Activated naive CD8-positive, alpha-beta T cell (primary cell): Measurements from ENCODE around the gene PATL2.
"Not testable (repeated sequence)": the region's sequence is repeated elsewhere in the genome, so short reads cannot be mapped to it uniquely, and the experiment has no call there.

Source experiments
- H3K27ac Mint-ChIP-seq: one replicate; pipeline ENCODE4 v1.8.0; 2021; ENCODE audit warnings: mixed read lengths
- H3K27me3 Mint-ChIP-seq: one replicate; pipeline ENCODE4 v1.8.0; 2021; ENCODE audit warnings: mixed read lengths
- H3K36me3 Mint-ChIP-seq: one replicate; pipeline ENCODE4 v1.8.0; 2021; ENCODE audit warnings: mixed read lengths
- H3K4me1 Mint-ChIP-seq: one replicate; pipeline ENCODE4 v1.8.0; 2021; ENCODE audit warnings: low read depth, mixed read lengths
- H3K4me3 Mint-ChIP-seq: one replicate; pipeline ENCODE4 v1.8.0; 2021; ENCODE audit warnings: mild to moderate bottlenecking, mixed read lengths
- H3K9me3 Mint-ChIP-seq: one replicate; pipeline ENCODE4 v1.8.0; 2021; ENCODE audit warnings: low read depth, mixed read lengths

The PATL2 gene

GRCh38 chr15:44682809-44683682 is 28.1 kb downstream of the PATL2 start:
- H3K4me3 Mint-ChIP-seq = peak overlapping the region; percentile 64
- peaks cover 87% of the 10 kb centered on the region for H3K4me1 Mint-ChIP-seq
- peak overlapping the region; percentile 77 for H3K27ac Mint-ChIP-seq
- H3K9me3 Mint-ChIP-seq = peaks cover 16% of the 10 kb centered on the region
- peaks cover 31% of the 10 kb centered on the region for H3K36me3 Mint-ChIP-seq
- not testable (repeated sequence) for H3K27me3 Mint-ChIP-seq

GRCh38 chr15:44682211-44682610 is 28.9 kb downstream of the PATL2 start:
- no peaks in the 10 kb centered on the region for H3K27me3 Mint-ChIP-seq
- peaks cover 25% of the 10 kb centered on the region for H3K36me3 Mint-ChIP-seq
- H3K9me3 Mint-ChIP-seq = peaks cover 16% of the 10 kb centered on the region
- H3K4me3 Mint-ChIP-seq = peak overlapping the region; percentile 64
- H3K4me1 Mint-ChIP-seq = peaks cover 88% of the 10 kb centered on the region
- peak overlapping the region; percentile 77 for H3K27ac Mint-ChIP-seq

GRCh38 chr15:44676676-44677075 is 34.4 kb downstream of the PATL2 start:
- no peaks in the 10 kb centered on the region for H3K9me3 Mint-ChIP-seq
- H3K27ac Mint-ChIP-seq = peak overlapping the region; percentile 95
- no peaks in the 10 kb centered on the region for H3K27me3 Mint-ChIP-seq
- H3K4me3 Mint-ChIP-seq = peak overlapping the region; percentile 80
- H3K36me3 Mint-ChIP-seq = peaks cover 10% of the 10 kb centered on the region
- H3K4me1 Mint-ChIP-seq = peaks cover 85% of the 10 kb centered on the region

- peak overlapping the region; percentile 80 for H3K4me3 Mint-ChIP-seq
- no peaks in the 10 kb centered on the region for H3K9me3 Mint-ChIP-seq
- H3K4me1 Mint-ChIP-seq = peaks cover 85% of the 10 kb centered on the region
- H3K36me3 Mint-ChIP-seq = peaks cover 10% of the 10 kb centered on the region
- H3K27me3 Mint-ChIP-seq = no peaks in the 10 kb centered on the region
- H3K27ac Mint-ChIP-seq = peak overlapping the region; percentile 95
Observed at GRCh38 chr15:44675911-44676310, 35.2 kb downstream of the PATL2 start.

- Mint-ChIP-seq H3K36me3 (peaks cover 3% of the 10 kb centered on the region), H3K4me1 (peaks cover 89% of the 10 kb centered on the region), H3K27ac (peak overlapping the region; percentile 61), H3K4me3 (no peak overlapping the region), H3K9me3 (no peaks in the 10 kb centered on the region), H3K27me3 (no peaks in the 10 kb centered on the region)
Observed at GRCh38 chr15:44673639-44674038, 37.5 kb downstream of the PATL2 start.

GRCh38 chr15:44670087-44670950 is 40.8 kb downstream of the PATL2 start:
- H3K27me3 Mint-ChIP-seq = no peaks in the 10 kb centered on the region
- peaks cover 3% of the 10 kb centered on the region for H3K36me3 Mint-ChIP-seq
- peak overlapping the region; percentile 41 for H3K27ac Mint-ChIP-seq
- H3K9me3 Mint-ChIP-seq = no peaks in the 10 kb centered on the region
- no peak overlapping the region for H3K4me3 Mint-ChIP-seq
- peaks cover 89% of the 10 kb centered on the region for H3K4me1 Mint-ChIP-seq

- H3K9me3 Mint-ChIP-seq = no peaks in the 10 kb centered on the region
- no peaks in the 10 kb centered on the region for H3K27me3 Mint-ChIP-seq
- H3K4me1 Mint-ChIP-seq = peaks cover 90% of the 10 kb centered on the region
- peak overlapping the region; percentile 85 for H3K27ac Mint-ChIP-seq
- H3K36me3 Mint-ChIP-seq = peaks cover 3% of the 10 kb centered on the region
- no peak overlapping the region for H3K4me3 Mint-ChIP-seq
Observed at GRCh38 chr15:44668921-44669320, 42.2 kb downstream of the PATL2 start.

- peak overlapping the region; percentile 95 for H3K27ac Mint-ChIP-seq
- H3K27me3 Mint-ChIP-seq = no peaks in the 10 kb centered on the region
- H3K36me3 Mint-ChIP-seq = no peaks in the 10 kb centered on the region
- peaks cover 79% of the 10 kb centered on the region for H3K4me1 Mint-ChIP-seq
- H3K9me3 Mint-ChIP-seq = no peaks in the 10 kb centered on the region
- H3K4me3 Mint-ChIP-seq = peak overlapping the region; percentile 75
Observed at GRCh38 chr15:44667039-44667360, 44.1 kb downstream of the PATL2 start.

- Mint-ChIP-seq H3K9me3 (no peaks in the 10 kb centered on the region), H3K4me1 (peaks cover 78% of the 10 kb centered on the region), H3K4me3 (peak overlapping the region; percentile 75), H3K27ac (peak overlapping the region; percentile 95), H3K36me3 (no peaks in the 10 kb centered on the region), H3K27me3 (no peaks in the 10 kb centered on the region)
Observed at GRCh38 chr15:44666210-44667038, 44.7 kb downstream of the PATL2 start.

GRCh38 chr15:44663410-44664308 is 47.5 kb downstream of the PATL2 start, which contains the start of gene SPG11:
TSS of gene SPG11 (minus strand) at chr15:44663662. CDS start at chr15:44663647, 15 bp downstream.
- H3K27ac Mint-ChIP-seq = peak within 1 kb of the TSS; percentile 98
- no peaks in the 10 kb centered on the region for H3K9me3 Mint-ChIP-seq
- H3K27me3 Mint-ChIP-seq = no peaks in the 10 kb centered on the region
- H3K4me1 Mint-ChIP-seq = peaks cover 65% of the 10 kb centered on the region
- H3K36me3 Mint-ChIP-seq = peaks cover 5% of the 10 kb centered on the region
- H3K4me3 Mint-ChIP-seq = peak within 1 kb of the TSS; percentile 99

- H3K9me3 Mint-ChIP-seq = no peaks in the 10 kb centered on the region
- peaks cover 56% of the 10 kb centered on the region for H3K4me1 Mint-ChIP-seq
- peak overlapping the region; percentile 99 for H3K4me3 Mint-ChIP-seq
- peaks cover 5% of the 10 kb centered on the region for H3K36me3 Mint-ChIP-seq
- H3K27ac Mint-ChIP-seq = peak overlapping the region; percentile 98
- no peaks in the 10 kb centered on the region for H3K27me3 Mint-ChIP-seq
Observed at GRCh38 chr15:44662478-44663409, 48.4 kb downstream of the PATL2 start.

GRCh38 chr15:44661576-44661975 is 49.5 kb downstream of the PATL2 start:
- Mint-ChIP-seq H3K27ac (peak overlapping the region; percentile 98), H3K9me3 (no peaks in the 10 kb centered on the region), H3K4me3 (peak overlapping the region; percentile 99), H3K27me3 (no peaks in the 10 kb centered on the region), H3K4me1 (peaks cover 48% of the 10 kb centered on the region), H3K36me3 (peaks cover 5% of the 10 kb centered on the region)

GRCh38 chr15:44659056-44659455 is 52.1 kb downstream of the PATL2 start:
- no peaks in the 10 kb centered on the region for H3K9me3 Mint-ChIP-seq
- H3K4me3 Mint-ChIP-seq = no peak overlapping the region
- H3K27me3 Mint-ChIP-seq = no peaks in the 10 kb centered on the region
- H3K4me1 Mint-ChIP-seq = peaks cover 36% of the 10 kb centered on the region
- H3K27ac Mint-ChIP-seq = peak overlapping the region; percentile 4
- peaks cover 11% of the 10 kb centered on the region for H3K36me3 Mint-ChIP-seq
